ENCODE data around the gene TPX2.
A peak's percentile ranks its signal among the peaks of the same experiment; 100 is the strongest.

Gene TPX2

DNA sequence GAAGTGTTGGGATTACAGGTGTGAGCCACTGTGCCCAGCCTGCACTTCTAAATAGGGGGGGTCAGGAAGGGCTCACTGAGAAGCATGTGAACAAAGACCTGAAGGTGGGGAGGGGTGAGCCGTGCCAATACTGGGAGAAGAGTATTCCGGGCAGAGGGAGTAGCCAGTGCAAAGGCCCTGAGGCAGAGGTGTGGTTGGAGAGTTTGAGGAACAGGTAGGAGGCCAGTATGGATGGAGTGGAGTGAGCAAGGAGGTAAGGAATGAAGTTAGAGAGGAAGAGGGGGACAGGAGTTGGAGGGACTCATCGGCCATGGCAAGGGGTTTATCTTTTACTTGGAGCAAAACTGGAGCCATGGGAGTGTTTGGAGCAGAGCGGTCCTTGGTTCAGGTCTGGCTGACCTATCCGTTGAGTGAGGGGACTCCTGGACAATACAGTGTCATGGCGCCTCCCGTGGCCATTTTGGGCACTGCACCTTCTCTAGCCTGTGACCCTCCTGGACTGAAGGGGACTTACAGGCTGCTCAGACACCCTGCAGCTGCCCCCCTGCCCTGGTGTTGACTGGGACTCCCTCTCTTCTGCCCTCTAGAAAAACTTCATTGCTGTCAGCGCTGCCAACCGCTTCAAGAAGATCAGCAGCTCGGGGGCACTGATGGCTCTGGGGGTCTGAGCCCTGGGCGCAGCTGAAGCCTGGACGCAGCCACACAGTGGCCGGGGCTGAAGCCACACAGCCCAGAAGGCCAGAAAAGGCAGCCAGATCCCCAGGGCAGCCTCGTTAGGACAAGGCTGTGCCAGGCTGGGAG lies 94.2 kb downstream of the TPX2 start:
- H3K4me3 ChIP-seq (ENCODE audit: low read length) = no peak overlapping the region
- DNase-seq (ENCODE audit: low read depth) = no peak
- TF ChIP-seq, protein P1, sequence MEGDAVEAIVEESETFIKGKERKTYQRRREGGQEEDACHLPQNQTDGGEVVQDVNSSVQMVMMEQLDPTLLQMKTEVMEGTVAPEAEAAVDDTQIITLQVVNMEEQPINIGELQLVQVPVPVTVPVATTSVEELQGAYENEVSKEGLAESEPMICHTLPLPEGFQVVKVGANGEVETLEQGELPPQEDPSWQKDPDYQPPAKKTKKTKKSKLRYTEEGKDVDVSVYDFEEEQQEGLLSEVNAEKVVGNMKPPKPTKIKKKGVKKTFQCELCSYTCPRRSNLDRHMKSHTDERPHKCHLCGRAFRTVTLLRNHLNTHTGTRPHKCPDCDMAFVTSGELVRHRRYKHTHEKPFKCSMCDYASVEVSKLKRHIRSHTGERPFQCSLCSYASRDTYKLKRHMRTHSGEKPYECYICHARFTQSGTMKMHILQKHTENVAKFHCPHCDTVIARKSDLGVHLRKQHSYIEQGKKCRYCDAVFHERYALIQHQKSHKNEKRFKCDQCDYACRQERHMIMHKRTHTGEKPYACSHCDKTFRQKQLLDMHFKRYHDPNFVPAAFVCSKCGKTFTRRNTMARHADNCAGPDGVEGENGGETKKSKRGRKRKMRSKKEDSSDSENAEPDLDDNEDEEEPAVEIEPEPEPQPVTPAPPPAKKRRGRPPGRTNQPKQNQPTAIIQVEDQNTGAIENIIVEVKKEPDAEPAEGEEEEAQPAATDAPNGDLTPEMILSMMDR (conservative IDR thresholded peaks at IDR 0.05; ENCODE audit: low read depth, low read length) = peak; percentile 87

DNA sequence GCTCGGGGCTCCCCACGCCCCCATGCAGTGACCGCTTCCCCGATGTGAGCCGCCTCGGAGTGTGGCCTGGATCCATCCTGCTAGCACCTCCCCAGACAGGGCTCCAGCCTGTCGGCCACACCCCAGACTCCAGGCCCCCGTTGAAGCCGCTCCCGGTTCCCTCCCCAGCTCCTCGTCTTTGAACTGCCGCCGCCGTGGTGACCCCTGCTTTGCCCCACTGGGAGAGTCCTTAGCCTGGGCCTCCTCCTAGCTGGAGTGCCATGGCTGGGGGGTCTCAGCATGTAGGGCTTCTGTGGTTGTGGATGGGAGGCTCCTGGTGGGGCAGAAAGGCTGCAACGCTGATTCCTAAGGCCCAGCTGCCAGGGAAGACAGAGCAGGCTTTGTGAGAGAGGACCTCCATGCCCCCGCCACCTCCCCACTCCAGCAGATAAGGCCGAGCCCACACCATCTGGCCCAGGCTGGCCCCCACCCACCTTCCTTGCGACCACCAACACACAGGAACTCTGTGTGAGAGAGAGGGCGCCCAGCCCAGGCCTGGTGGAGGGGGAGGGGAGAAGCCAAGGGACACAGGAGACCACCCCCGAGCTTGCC lies 94.9 kb downstream of the TPX2 start:
- DNase-seq (ENCODE audit: low read depth) = no peak
- H3K4me3 ChIP-seq (ENCODE audit: low read length) = no peak overlapping the region
- TF ChIP-seq, protein P1 (conservative IDR thresholded peaks at IDR 0.05; ENCODE audit: low read depth, low read length) = no peak

DNA sequence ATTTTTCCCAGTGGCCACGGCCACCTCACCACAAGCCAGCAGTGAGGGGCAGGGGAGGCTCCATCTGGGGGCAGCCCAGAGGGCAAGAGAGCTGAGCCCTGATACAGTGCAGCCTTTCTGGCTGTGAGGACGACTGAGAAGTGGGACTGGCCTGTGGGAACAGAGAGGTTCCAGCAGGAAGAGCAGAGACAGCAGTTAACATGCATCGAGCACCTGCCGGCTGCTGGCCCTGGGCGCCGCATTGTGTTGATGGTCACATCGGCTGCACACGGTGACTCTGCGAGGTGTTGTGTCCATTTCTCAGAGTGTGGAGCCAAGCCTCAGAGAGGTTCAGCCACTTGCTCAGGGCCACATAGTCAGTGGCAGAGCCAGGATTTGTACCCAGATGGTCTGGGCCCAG lies 96.5 kb downstream of the TPX2 start:
- TF ChIP-seq, protein P1 (conservative IDR thresholded peaks at IDR 0.05; ENCODE audit: low read depth, low read length) = no peak
- no peak for DNase-seq (ENCODE audit: low read depth)
- H3K4me3 ChIP-seq (ENCODE audit: low read length) = no peak overlapping the region

DNA sequence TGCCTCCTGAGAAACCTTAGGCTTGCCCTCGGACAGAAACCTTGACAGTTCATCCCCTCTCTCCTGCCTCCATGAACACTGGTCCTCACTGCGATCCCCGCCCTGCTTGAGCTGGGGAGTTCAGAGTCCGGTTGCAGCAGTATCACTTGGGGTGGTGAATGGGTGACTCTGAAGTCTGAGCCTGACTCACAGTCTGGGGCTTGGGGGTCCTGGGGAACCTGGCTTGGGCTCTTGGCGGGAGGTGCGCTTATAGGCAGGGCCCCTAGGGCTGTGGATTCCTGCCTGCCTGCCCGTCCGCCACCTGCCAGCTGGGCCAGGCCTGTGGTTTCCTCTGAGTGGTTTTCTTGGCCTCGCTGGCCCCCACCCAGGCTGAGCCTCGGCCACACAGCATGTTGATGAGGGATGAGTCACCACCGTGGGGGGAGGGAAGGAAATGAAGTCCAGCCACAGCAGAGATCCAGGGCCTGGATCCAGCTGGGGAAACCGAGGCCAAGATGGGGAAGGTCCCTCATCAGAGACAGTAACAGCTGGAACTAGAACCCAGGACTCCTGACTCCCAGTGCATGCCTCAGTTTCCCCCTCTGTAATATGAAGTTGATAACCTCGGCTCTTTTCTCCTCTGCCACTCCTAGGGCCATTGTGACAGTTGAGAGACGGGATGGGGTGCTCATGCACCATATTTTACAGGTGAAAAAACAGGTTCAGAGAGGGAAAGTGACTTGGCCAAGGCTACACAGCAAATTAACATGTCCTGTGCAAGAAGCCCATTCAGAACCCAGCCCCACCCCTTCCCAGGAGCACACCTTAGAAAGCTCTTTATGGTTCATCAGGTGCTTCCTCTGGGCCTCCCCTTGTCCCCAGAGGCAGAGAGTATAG lies 97.1 kb downstream of the TPX2 start:
- DNase-seq (ENCODE audit: low read depth) = peak; percentile 75
- no peak overlapping the region for H3K4me3 ChIP-seq (ENCODE audit: low read length)

DNA sequence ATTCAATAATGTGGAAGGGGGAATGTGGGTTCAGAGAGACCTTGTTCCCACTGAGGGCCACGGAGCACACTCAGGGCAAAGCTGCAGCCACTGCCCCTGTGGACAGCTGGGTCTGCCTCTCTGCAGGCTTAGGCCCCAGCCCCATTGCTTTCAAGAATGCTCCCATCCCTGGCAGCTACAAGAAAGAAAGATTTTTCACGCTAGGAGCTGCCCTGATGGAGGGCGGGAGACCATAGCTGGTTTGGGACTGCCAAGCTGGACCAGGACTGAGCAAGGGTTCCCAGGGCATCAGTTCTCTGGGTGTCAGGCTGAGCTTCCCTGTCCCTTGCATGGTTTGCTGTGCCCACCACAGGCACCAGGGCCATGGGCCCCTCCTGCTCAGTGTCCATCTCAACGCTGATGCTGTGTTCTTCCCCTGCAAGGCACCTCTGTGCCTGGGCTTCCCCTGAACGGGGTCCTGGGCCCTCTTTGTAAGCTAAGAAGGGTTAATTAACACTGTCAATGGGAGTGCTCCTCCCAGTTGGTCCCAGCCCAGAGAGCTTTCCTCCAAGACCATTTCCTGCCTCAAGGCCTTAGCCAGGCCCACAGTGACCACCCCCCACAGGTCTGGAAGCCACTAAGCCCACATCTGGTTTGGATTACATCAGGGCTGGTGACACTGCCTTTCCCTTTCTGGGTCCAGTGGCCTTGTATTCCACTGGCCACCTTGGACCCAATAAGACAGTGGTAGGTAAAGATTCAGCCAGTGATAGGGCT lies 97.9 kb downstream of the TPX2 start:
- TF ChIP-seq, protein P1 (conservative IDR thresholded peaks at IDR 0.05; ENCODE audit: low read depth, low read length) = no peak
- H3K4me3 ChIP-seq (ENCODE audit: low read length) = no peak overlapping the region
- DNase-seq (ENCODE audit: low read depth) = no peak

More for the DNA sequence above, 97.1 kb downstream of the TPX2 start:
- TF ChIP-seq, protein P1 (conservative IDR thresholded peaks at IDR 0.05; ENCODE audit: low read depth, low read length) = no peak

DNA sequence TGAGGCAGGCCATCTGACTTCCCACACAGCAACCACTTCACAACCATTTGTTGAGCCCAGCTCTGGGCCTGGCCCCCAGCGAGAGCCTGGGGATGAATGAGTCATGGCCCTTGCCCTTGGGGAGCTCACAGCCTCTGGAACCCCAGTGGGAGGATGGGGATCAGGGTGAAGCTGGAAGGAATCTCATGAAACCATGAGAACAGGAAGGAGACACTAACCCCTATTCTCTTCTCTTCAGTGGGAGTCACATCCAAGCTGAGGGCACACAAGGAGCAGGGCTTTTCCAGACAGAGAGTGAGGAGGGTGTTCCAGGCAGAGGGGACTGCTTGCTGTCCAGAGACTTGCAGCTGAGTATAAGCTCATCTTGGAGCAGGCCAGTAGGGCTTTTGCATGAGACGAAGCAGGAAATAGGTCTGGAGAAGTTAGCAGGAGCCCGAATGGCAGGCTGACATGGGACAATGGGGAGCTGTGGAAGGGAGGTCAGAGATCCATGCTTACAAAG lies 98.9 kb downstream of the TPX2 start:
- DNase-seq (ENCODE audit: low read depth) = no peak
- TF ChIP-seq, protein P1 (conservative IDR thresholded peaks at IDR 0.05; ENCODE audit: low read depth, low read length) = no peak
- no peak overlapping the region for H3K4me3 ChIP-seq (ENCODE audit: low read length)

All from retinal pigment epithelial cell (primary cell).